Mesendoderm (in vitro differentiated cells): ENCODE data around the gene CYFIP1.

Experiments
- DNase-seq: peaks from one replicate; pipeline ENCODE4 v3.0.0; 2013
- H2AK5ac ChIP-seq: 2 replicates; pipeline ENCODE4 v1.6.1; 2013; ENCODE audit warnings: low read length, inconsistent platforms
- H2BK120ac ChIP-seq: 2 replicates; pipeline ENCODE4 v1.6.1; 2013; ENCODE audit warnings: low read depth, mild to moderate bottlenecking, low read length, moderate library complexity, mixed read lengths
- H2BK15ac ChIP-seq: replicated peaks from 2 replicates; pipeline ENCODE4 v1.6.1; 2013; ENCODE audit warnings: low read depth, mild to moderate bottlenecking, moderate library complexity
- H2BK5ac ChIP-seq: 2 replicates; pipeline ENCODE4 v1.6.1; 2013; ENCODE audit warnings: low read length, inconsistent platforms
- H3K18ac ChIP-seq: 2 replicates; pipeline ENCODE4 v1.6.1; 2013; ENCODE audit warnings: mild to moderate bottlenecking, low read length, mixed read lengths
- H3K23ac ChIP-seq: one replicate; pipeline ENCODE4 v1.6.1; 2013; ENCODE audit warnings: low read length
- H3K27ac ChIP-seq: 2 replicates; pipeline ENCODE4 v1.5.1; 2013; ENCODE audit warnings: low read depth, mild to moderate bottlenecking, inconsistent platforms, low read length, moderate library complexity
- H3K27me3 ChIP-seq: 2 replicates; pipeline ENCODE4 v1.6.1; 2013; ENCODE audit warnings: low read length, control low read depth, mild to moderate bottlenecking, inconsistent platforms; ENCODE audit not compliant: insufficient read depth, poor library complexity
- H3K36me3 ChIP-seq: 2 replicates; pipeline ENCODE4 v1.6.1; 2013; ENCODE audit warnings: low read length, inconsistent platforms; ENCODE audit not compliant: control insufficient read depth, insufficient read depth
- H3K4ac ChIP-seq: one replicate; pipeline ENCODE4 v1.6.1; 2013; ENCODE audit warnings: low read depth, mild to moderate bottlenecking, low read length, moderate library complexity
- H3K4me1 ChIP-seq: 2 replicates; pipeline ENCODE4 v1.6.1; 2013; ENCODE audit warnings: low read depth, low read length, inconsistent platforms; ENCODE audit not compliant: control insufficient read depth
- H3K4me2 ChIP-seq: 2 replicates; pipeline ENCODE4 v1.6.1; 2013; ENCODE audit warnings: low read length
- H3K4me3 ChIP-seq: 2 replicates; pipeline ENCODE4 v1.5.1; 2013; ENCODE audit warnings: mild to moderate bottlenecking, low read length
- H3K56ac ChIP-seq: one replicate; pipeline ENCODE4 v1.6.1; 2013; ENCODE audit warnings: low read length
- H3K79me1 ChIP-seq: 2 replicates; pipeline ENCODE4 v1.6.1; 2013; ENCODE audit warnings: low read length, inconsistent platforms
- H3K79me2 ChIP-seq: 2 replicates; pipeline ENCODE4 v1.6.1; 2013; ENCODE audit warnings: mild to moderate bottlenecking, low read length; ENCODE audit not compliant: control insufficient read depth, insufficient read depth
- H3K9ac ChIP-seq: 2 replicates; pipeline ENCODE4 v1.6.1; 2013; ENCODE audit warnings: low read length, inconsistent platforms
- H4K5ac ChIP-seq: one replicate; pipeline ENCODE4 v1.6.1; 2013; ENCODE audit warnings: low read length
- H4K8ac ChIP-seq: one replicate; pipeline ENCODE4 v1.6.1; 2013; ENCODE audit warnings: low read depth, mild to moderate bottlenecking, control low read depth, low read length, moderate library complexity
- WGBS: extraction: QIAGEN DNeasy Blood & Tissue Kit; methylation state at CpG from one replicate; pipeline ENCODE4 v1.1.7; 2013; ENCODE audit warnings: low lambda C conversion rate, missing lambda C conversion rate; ENCODE audit not compliant: insufficient coverage; ENCODE audit errors: extremely low coverage; 5-methylcytosine and 5-hydroxymethylcytosine counted together

CYFIP1 gene

GRCh38 chr15:22974745-22975144 is 5.4 kb downstream of the CYFIP1 start:
- H3K4ac ChIP-seq, result no peak overlapping the region
- H3K4me2 ChIP-seq, result no peak overlapping the region
- no peak overlapping the region for H3K9ac ChIP-seq
- no peak overlapping the region for H3K4me3 ChIP-seq
- H2BK5ac ChIP-seq, result no peak overlapping the region
- no peak overlapping the region for H3K27ac ChIP-seq
- no peak overlapping the region for H3K56ac ChIP-seq
- no CpG with 5 or more reads among the region's 4 CpGs for WGBS
- no peak overlapping the region for H2BK15ac ChIP-seq
- no peaks in the 10 kb centered on the region for H3K4me1 ChIP-seq
- no peaks in the 10 kb centered on the region for H3K27me3 ChIP-seq
- peaks cover 14% of the 10 kb centered on the region for H3K79me1 ChIP-seq
- no peaks in the 10 kb centered on the region for H3K36me3 ChIP-seq
- H3K23ac ChIP-seq, result no peak overlapping the region
- DNase-seq, result no peak
- H2AK5ac ChIP-seq, result no peak overlapping the region
- no peak overlapping the region for H3K18ac ChIP-seq
- H4K5ac ChIP-seq, result no peak overlapping the region
- H3K79me2 ChIP-seq, result peaks cover 31% of the 10 kb centered on the region
- H4K8ac ChIP-seq, result no peak overlapping the region
- H2BK120ac ChIP-seq, result no peak overlapping the region

- H3K18ac ChIP-seq, result no peak overlapping the region
- H3K23ac ChIP-seq, result no peak overlapping the region
Observed at GRCh38 chr15:22973987-22974386, 6.2 kb downstream of the CYFIP1 start.

GRCh38 chr15:22973286-22973685 is 6.9 kb downstream of the CYFIP1 start:
- Histone ChIP-seq H3K4me3 (no peak overlapping the region), H3K4ac (no peak overlapping the region), H3K27ac (no peak overlapping the region), H2BK120ac (no peak overlapping the region), H3K56ac (no peak overlapping the region), H2BK15ac (no peak overlapping the region), H3K79me1 (peaks cover 20% of the 10 kb centered on the region), H3K36me3 (no peaks in the 10 kb centered on the region), H3K4me1 (no peaks in the 10 kb centered on the region), H3K23ac (no peak overlapping the region), H2BK5ac (no peak overlapping the region), H3K9ac (no peak overlapping the region), H4K8ac (no peak overlapping the region), H4K5ac (no peak overlapping the region), H2AK5ac (no peak overlapping the region), H3K4me2 (no peak overlapping the region), H3K18ac (no peak overlapping the region), H3K79me2 (peaks cover 36% of the 10 kb centered on the region), H3K27me3 (no peaks in the 10 kb centered on the region)
- no CpG with 5 or more reads among the region's 5 CpGs for WGBS
- DNase-seq, result no peak

More at GRCh38 chr15:22973987-22974386, 6.2 kb downstream of the CYFIP1 start:
- Histone ChIP-seq H2BK5ac (no peak overlapping the region), H4K5ac (no peak overlapping the region), H4K8ac (no peak overlapping the region), H3K4me1 (no peaks in the 10 kb centered on the region), H3K27ac (no peak overlapping the region), H3K4me3 (no peak overlapping the region), H3K56ac (no peak overlapping the region), H2BK120ac (no peak overlapping the region), H3K79me2 (peaks cover 34% of the 10 kb centered on the region), H2AK5ac (no peak overlapping the region), H3K36me3 (no peaks in the 10 kb centered on the region), H2BK15ac (no peak overlapping the region), H3K79me1 (peaks cover 13% of the 10 kb centered on the region), H3K9ac (no peak overlapping the region), H3K4ac (no peak overlapping the region), H3K27me3 (no peaks in the 10 kb centered on the region), H3K4me2 (no peak overlapping the region)
- no peak for DNase-seq
- no CpG with 5 or more reads among the region's 4 CpGs for WGBS

- Histone ChIP-seq H2BK15ac (no peak overlapping the region), H3K56ac (no peak overlapping the region), H2AK5ac (no peak overlapping the region), H3K4me1 (no peaks in the 10 kb centered on the region), H4K8ac (no peak overlapping the region), H2BK120ac (no peak overlapping the region), H3K4me2 (no peak overlapping the region), H3K9ac (no peak overlapping the region), H3K79me1 (peaks cover 26% of the 10 kb centered on the region), H3K4ac (no peak overlapping the region), H3K79me2 (peaks cover 54% of the 10 kb centered on the region), H3K27me3 (no peaks in the 10 kb centered on the region), H3K27ac (no peak overlapping the region), H3K18ac (no peak overlapping the region), H4K5ac (no peak overlapping the region), H3K36me3 (no peaks in the 10 kb centered on the region), H2BK5ac (no peak overlapping the region), H3K23ac (no peak overlapping the region), H3K4me3 (no peak overlapping the region)
- DNase-seq, result no peak
- no CpG with 5 or more reads among the region's 3 CpGs for whole genome bisulfite sequencing
Observed at GRCh38 chr15:22969489-22969888, 10.7 kb downstream of the CYFIP1 start.

- no peak overlapping the region for H3K23ac ChIP-seq
- no peak overlapping the region for H2BK15ac ChIP-seq
- no peak overlapping the region for H2AK5ac ChIP-seq
- H3K27ac ChIP-seq, result no peak overlapping the region
- no CpG with 5 or more reads among the region's 5 CpGs for WGBS
- no peaks in the 10 kb centered on the region for H3K4me1 ChIP-seq
- H3K27me3 ChIP-seq, result no peaks in the 10 kb centered on the region
- no peak overlapping the region for H4K5ac ChIP-seq
- peaks cover 54% of the 10 kb centered on the region for H3K79me2 ChIP-seq
- no peak overlapping the region for H3K4me3 ChIP-seq
- no peak overlapping the region for H2BK120ac ChIP-seq
- no peak overlapping the region for H2BK5ac ChIP-seq
- no peak overlapping the region for H4K8ac ChIP-seq
- H3K18ac ChIP-seq, result no peak overlapping the region
- no peak for DNase-seq
- no peak overlapping the region for H3K4ac ChIP-seq
- no peak overlapping the region for H3K56ac ChIP-seq
- peaks cover 23% of the 10 kb centered on the region for H3K79me1 ChIP-seq
- H3K36me3 ChIP-seq, result no peaks in the 10 kb centered on the region
- H3K4me2 ChIP-seq, result no peak overlapping the region
- H3K9ac ChIP-seq, result no peak overlapping the region
Observed at GRCh38 chr15:22968366-22968765, 11.8 kb downstream of the CYFIP1 start.

GRCh38 chr15:22967084-22967770 is 12.9 kb downstream of the CYFIP1 start:
- no peak for DNase-seq
- no peak overlapping the region for H3K27ac ChIP-seq
- WGBS, result no CpG with 5 or more reads among the region's 15 CpGs

More at GRCh38 chr15:22967084-22967770, 12.9 kb downstream of the CYFIP1 start:
- Histone ChIP-seq H4K8ac (no peak overlapping the region), H3K9ac (no peak overlapping the region), H2BK120ac (no peak overlapping the region), H3K36me3 (no peaks in the 10 kb centered on the region), H3K56ac (no peak overlapping the region), H2BK5ac (no peak overlapping the region), H3K27me3 (no peaks in the 10 kb centered on the region), H2BK15ac (no peak overlapping the region), H3K18ac (no peak overlapping the region), H3K79me2 (peaks cover 53% of the 10 kb centered on the region), H2AK5ac (no peak overlapping the region), H3K79me1 (peaks cover 25% of the 10 kb centered on the region), H4K5ac (no peak overlapping the region), H3K4ac (no peak overlapping the region), H3K4me3 (no peak overlapping the region), H3K4me2 (no peak overlapping the region), H3K4me1 (no peaks in the 10 kb centered on the region), H3K23ac (no peak overlapping the region)
